B cell (primary cell): ENCODE data around the gene MSH5. TPM values are rescaled to one million over a fixed set of nuclear protein-coding genes. Genes with fewer than 3 reads are reported as not detected.

Source experiments
- ATAC-seq: fragments of 200-7000 bp; cut with Tn5 transposase; one replicate; pipeline ENCODE4 v1.10.0; 2021; ENCODE audit warnings: low read depth, mild to moderate bottlenecking, moderate number of reproducible peaks, moderate library complexity
- CTCF ChIA-PET: fragments of 350-600 bp; sonication (Branson Sonifier 250); formaldehyde crosslinking; loops from one replicate; lab custom pipeline; 2021; ENCODE audit warnings: antibody characterized with exemption, inconsistent platforms; lab: Charles Lee
- POLR2A ChIA-PET: fragments of 350-600 bp; sonication (Branson Sonifier 250); formaldehyde crosslinking; loops from one replicate; lab custom pipeline; 2021; ENCODE audit warnings: antibody characterized with exemption; lab: Charles Lee
- DNase-seq: peaks from one replicate; pipeline ENCODE4 v3.0.0; 2013
- H2AFZ ChIP-seq: 2 replicates; pipeline ENCODE4 v1.6.1; 2012; ENCODE audit warnings: mild to moderate bottlenecking, low read depth, low read length; ENCODE audit not compliant: insufficient read depth, poor library complexity, severe bottlenecking
- H3K27ac ChIP-seq, 2 donors: 1 replicate in 1 of 2; 2 replicates in 1 of 2; pipeline ENCODE4 v1.5.1; 2012 to 2013; ENCODE audit warnings: low read length in 2 of 2, mild to moderate bottlenecking in 2 of 2, moderate library complexity in 1 of 2
- H3K27me3 ChIP-seq, 4 experiments: fragments of 200-600 bp in 1 of 4; sonication (generic) in 1 of 4; replicated peaks in 1 of 4; 1 replicate in 2 of 4; 2 replicates in 2 of 4; pipeline versions ENCODE4 v1.6.1 to v1.7.0; 2013 to 2016; ENCODE audit warnings: low read length in 3 of 4, mild to moderate bottlenecking in 2 of 4, mixed read lengths in 1 of 4, moderate library complexity in 1 of 4; ENCODE audit not compliant: insufficient read depth in 4 of 4, control insufficient read depth in 3 of 4; ENCODE audit errors: control extremely low read depth in 1 of 4
- H3K36me3 ChIP-seq, 2 experiments: replicated peaks in 1 of 2; 1 replicate in 1 of 2; 2 replicates in 1 of 2; pipeline versions ENCODE4 v1.6.1 to v1.7.1; 2013; ENCODE audit warnings: low read length in 1 of 2; ENCODE audit not compliant: insufficient read depth in 2 of 2, control insufficient read depth in 1 of 2; ENCODE audit errors: control extremely low read depth in 1 of 2, extremely low read depth in 1 of 2
- H3K4me1 ChIP-seq, 2 donors: fragments of 200-600 bp in 1 of 2; sonication (generic) in 1 of 2; 1 replicate in 1 of 2; 2 replicates in 1 of 2; pipeline versions ENCODE4 v1.5.1 to v1.6.1; 2013 to 2017; ENCODE audit warnings: low read length in 2 of 2; ENCODE audit not compliant: control insufficient read depth in 2 of 2, insufficient read depth in 2 of 2
- H3K4me2 ChIP-seq: replicated peaks from 2 replicates; pipeline ENCODE3; 2012; ENCODE audit warnings: mild to moderate bottlenecking, low read depth, low read length; ENCODE audit not compliant: poor library complexity, severe bottlenecking
- H3K4me3 ChIP-seq, 5 experiments: fragments of 200-600 bp in 1 of 5; sonication (generic) in 1 of 5; 1 replicate in 3 of 5; 2 replicates in 2 of 5; pipeline versions ENCODE4 v1.5.1 to v1.7.0; 2011 to 2016; ENCODE audit warnings: low read length in 4 of 5, mild to moderate bottlenecking in 4 of 5, low read depth in 2 of 5, control low read depth in 1 of 5, moderate library complexity in 1 of 5; ENCODE audit not compliant: insufficient read depth in 1 of 5; ENCODE audit errors: control extremely low read depth in 1 of 5, extremely low read depth in 1 of 5
- H3K79me2 ChIP-seq: fragments of 200-600 bp; sonication (generic); one replicate; pipeline ENCODE4 v1.6.0; 2016; ENCODE audit warnings: low read length; ENCODE audit not compliant: control insufficient read depth, insufficient read depth
- H3K9ac ChIP-seq: fragments of 200-600 bp; sonication (generic); 2 replicates; pipeline ENCODE4 v1.6.1; 2017; ENCODE audit warnings: mild to moderate bottlenecking, low read length, moderate library complexity
- H3K9me3 ChIP-seq, 3 donors: one replicate each; pipeline versions ENCODE4 v1.6.1 to v1.7.1; 2013; ENCODE audit warnings: low read length in 2 of 3; ENCODE audit not compliant: control insufficient read depth in 2 of 3, insufficient read depth in 1 of 3; ENCODE audit errors: control extremely low read depth in 1 of 3
- H4K20me1 ChIP-seq: 2 replicates; pipeline ENCODE4 v1.6.0; 2012; ENCODE audit warnings: mild to moderate bottlenecking, low read length; ENCODE audit not compliant: insufficient read depth, control insufficient read depth, poor library complexity, severe bottlenecking
- H3K27ac Mint-ChIP-seq: one replicate; pipeline ENCODE4 v1.8.0; 2021; ENCODE audit warnings: mixed read lengths
- H3K27me3 Mint-ChIP-seq: one replicate; pipeline ENCODE4 v1.8.0; 2021; ENCODE audit warnings: mixed read lengths
- H3K4me1 Mint-ChIP-seq: one replicate; pipeline ENCODE4 v1.8.0; 2021; ENCODE audit warnings: mixed read lengths
- H3K4me3 Mint-ChIP-seq: one replicate; pipeline ENCODE4 v1.8.0; 2021; ENCODE audit warnings: mixed read lengths
- H3K9me3 Mint-ChIP-seq: one replicate; pipeline ENCODE4 v1.8.0; 2022; ENCODE audit warnings: mixed read lengths; ENCODE audit not compliant: insufficient read depth
- EZH2 ChIP-seq: IDR thresholded peaks from 2 replicates; pipeline ENCODE4 v1.6.1; 2012; ENCODE audit warnings: borderline replicate concordance, low read depth, mild to moderate bottlenecking, moderate library complexity, low read length; ENCODE audit not compliant: insufficient read depth, poor library complexity, severe bottlenecking
- WGBS: methylation state at CpG from one replicate; pipeline ENCODE4 v1.1.5; 2013; ENCODE audit warnings: missing lambda C conversion rate; ENCODE audit not compliant: insufficient coverage; 5-methylcytosine and 5-hydroxymethylcytosine counted together
- intact Hi-C: fragments of 100-400 bp; cut with micrococcal nuclease; formaldehyde crosslinking; loops from one replicate; pipeline ENCODE4 v1.10.0; 2022
- polyA plus RNA-seq: library from polyadenylated mRNA; depleted of rRNA; stranded (reverse); fragments of >200 nt; gene quantifications from 2 replicates; pipeline ENCODE4 v1.2.3, GENCODE V29; 2012
- total RNA-seq, 2 donors: library from RNA; stranded (reverse); fragments of 120-200 nt in 1 of 2; gene quantifications; 1 replicate in 1 of 2; 2 replicates in 1 of 2; pipeline versions ENCODE4 v1.2.3 to v1.2.4, GENCODE V29; 2013 to 2022
- TF ChIP-seq, protein P1 (sequence below): fragments of 200-600 bp; IDR thresholded peaks from one replicate; pipeline ENCODE4 v1.8.0; 2022; ENCODE audit warnings: antibody characterized with exemption, mild to moderate bottlenecking

The MSH5 gene
- total and polyA plus RNA-seq, 2 donors (not counting 1 experiment from before 2014, with no cell fraction given), result 49.9 to 51.6 TPM

- Histone ChIP-seq H3K4me3 (no peak overlapping the region), H3K79me2 (no peaks in the 10 kb centered on the region), H3K9ac (no peak overlapping the region), H3K9me3 (no peaks in the 10 kb centered on the region), H3K27ac (no peak overlapping the region), H3K4me1 (no peaks in the 10 kb centered on the region), H2AFZ (no peak overlapping the region), H3K4me2 (no peak overlapping the region), H4K20me1 (no peaks in the 10 kb centered on the region), H3K36me3 (peaks cover 0 to 12% of the 10 kb centered on the region in 2 experiments), H3K27me3 (no peaks in the 10 kb centered on the region)
- ChIA-PET POLR2A (no interaction called here), CTCF (interaction anchor here (0.6 to 1.2 kb wide), 2 partner anchors 34 to 1874 kb away, joined by 3 read pairs; no protein-coding TSS in a partner anchor)
- H3K4me1 Mint-ChIP-seq, result no peaks in the 10 kb centered on the region
- no peak for TF ChIP-seq EZH2
- TF ChIP-seq, protein P1, sequence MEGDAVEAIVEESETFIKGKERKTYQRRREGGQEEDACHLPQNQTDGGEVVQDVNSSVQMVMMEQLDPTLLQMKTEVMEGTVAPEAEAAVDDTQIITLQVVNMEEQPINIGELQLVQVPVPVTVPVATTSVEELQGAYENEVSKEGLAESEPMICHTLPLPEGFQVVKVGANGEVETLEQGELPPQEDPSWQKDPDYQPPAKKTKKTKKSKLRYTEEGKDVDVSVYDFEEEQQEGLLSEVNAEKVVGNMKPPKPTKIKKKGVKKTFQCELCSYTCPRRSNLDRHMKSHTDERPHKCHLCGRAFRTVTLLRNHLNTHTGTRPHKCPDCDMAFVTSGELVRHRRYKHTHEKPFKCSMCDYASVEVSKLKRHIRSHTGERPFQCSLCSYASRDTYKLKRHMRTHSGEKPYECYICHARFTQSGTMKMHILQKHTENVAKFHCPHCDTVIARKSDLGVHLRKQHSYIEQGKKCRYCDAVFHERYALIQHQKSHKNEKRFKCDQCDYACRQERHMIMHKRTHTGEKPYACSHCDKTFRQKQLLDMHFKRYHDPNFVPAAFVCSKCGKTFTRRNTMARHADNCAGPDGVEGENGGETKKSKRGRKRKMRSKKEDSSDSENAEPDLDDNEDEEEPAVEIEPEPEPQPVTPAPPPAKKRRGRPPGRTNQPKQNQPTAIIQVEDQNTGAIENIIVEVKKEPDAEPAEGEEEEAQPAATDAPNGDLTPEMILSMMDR, result no peak
- intact Hi-C loops, result no loop called here
- no peaks in the 10 kb centered on the region for H3K27me3 Mint-ChIP-seq
- WGBS, result 83% methylated on average over 1 of the region's 1 CpG
- H3K27ac Mint-ChIP-seq, result no peak overlapping the region
- H3K9me3 Mint-ChIP-seq, result no peaks in the 10 kb centered on the region
- no peak overlapping the region for H3K4me3 Mint-ChIP-seq
- ATAC-seq (no peak), DNase-seq (no peak)
Observed at GRCh38 chr6:31763619-31763940, 23.8 kb downstream of the MSH5 start.

- no peak for TF ChIP-seq EZH2
- Histone ChIP-seq H3K27ac (no peak overlapping the region), H3K4me2 (no peak overlapping the region), H2AFZ (no peak overlapping the region), H3K27me3 (no peaks in the 10 kb centered on the region), H3K36me3 (peaks cover 0 to 6% of the 10 kb centered on the region in 2 experiments), H3K9me3 (no peaks in the 10 kb centered on the region), H4K20me1 (no peaks in the 10 kb centered on the region), H3K79me2 (no peaks in the 10 kb centered on the region), H3K9ac (no peak overlapping the region), H3K4me3 (no peak overlapping the region), H3K4me1 (no peaks in the 10 kb centered on the region)
- intact Hi-C loops, result no loop called here
- Mint-ChIP-seq H3K27me3 (no peaks in the 10 kb centered on the region), H3K9me3 (no peaks in the 10 kb centered on the region), H3K4me1 (no peaks in the 10 kb centered on the region), H3K27ac (no peak overlapping the region), H3K4me3 (no peak overlapping the region)
- DNase-seq (no peak), ATAC-seq (no peak)
- POLR2A ChIA-PET, result no interaction called here
- CTCF ChIA-PET, result interaction anchor here (1.2 kb wide), 1 partner anchor 34 kb away, joined by 3 read pairs; no protein-coding TSS in a partner anchor
- WGBS, result no CpG with 5 or more reads among the region's 4 CpGs
Observed at GRCh38 chr6:31764198-31764597, 24.4 kb downstream of the MSH5 start.
